H1 (cell line): Measurements from ENCODE around the gene BCAS1. TPM values are rescaled to one million over a fixed set of nuclear protein-coding genes. Genes with fewer than 3 reads are reported as not detected.
A peak's percentile ranks its signal among the peaks of the same experiment; 100 is the strongest.

ENCODE experiments used
- ASH2L ChIP-seq: fragments of 200-600, 300-600 bp; sonication (generic); IDR thresholded peaks from one replicate; pipeline ENCODE4 v1.7.1; 2017; ENCODE audit warnings: low read length
- BCL11A ChIP-seq, 2 experiments: IDR thresholded peaks; one replicate each; pipeline ENCODE4 v1.6.1; 2011; ENCODE audit warnings: low read depth in 2 of 2, low read length in 2 of 2, mild to moderate bottlenecking in 2 of 2
- CBX5 ChIP-seq: fragments of 300-800, 300-1000 bp; sonication (generic); IDR thresholded peaks from 2 replicates; pipeline ENCODE4 v1.7.1; 2016; ENCODE audit warnings: antibody characterized with exemption, low read length, low read depth
- CBX8 ChIP-seq: fragments of 300-800, 300-1000 bp; sonication (generic); IDR thresholded peaks from 2 replicates; pipeline ENCODE4 v1.7.1; 2016; ENCODE audit warnings: low read depth, low read length, borderline replicate concordance
- CEBPB ChIP-seq: IDR thresholded peaks from 2 replicates; pipeline ENCODE4 v1.6.1; 2012; ENCODE audit warnings: low read depth, low read length
- CHD1 ChIP-seq: IDR thresholded peaks from 2 replicates; pipeline ENCODE4 v1.6.1; 2012; ENCODE audit warnings: low read depth, low read length, improper control_type of control experiment
- CHD2 ChIP-seq: IDR thresholded peaks from 2 replicates; pipeline ENCODE4 v1.6.1; 2012; ENCODE audit warnings: low read length, improper control_type of control experiment
- CREB1 ChIP-seq: IDR thresholded peaks from 2 replicates; pipeline ENCODE4 v1.6.1; 2012; ENCODE audit warnings: inconsistent platforms
- CTBP2 ChIP-seq: IDR thresholded peaks from 2 replicates; pipeline ENCODE4 v1.7.0; 2011; ENCODE audit warnings: borderline replicate concordance, mild to moderate bottlenecking, moderate library complexity, mixed read lengths, low read length; ENCODE audit not compliant: insufficient read depth, insufficient read length
- EZH2 ChIP-seq: fragments of 200-600 bp; sonication (generic); IDR thresholded peaks from 2 replicates; pipeline ENCODE4 v1.7.1; 2012; ENCODE audit warnings: low read depth, mild to moderate bottlenecking, moderate library complexity, low read length, inconsistent platforms; ENCODE audit not compliant: severe bottlenecking
- HDAC2 ChIP-seq, 2 experiments: fragments of 300-600 bp in 1 of 2; sonication (generic) in 1 of 2; IDR thresholded peaks; 2 replicates each; pipeline ENCODE4 v1.6.1; 2011 to 2012; ENCODE audit warnings: low read depth in 2 of 2, low read length in 2 of 2, mild to moderate bottlenecking in 2 of 2, moderate library complexity in 2 of 2, borderline replicate concordance in 1 of 2, inconsistent platforms in 1 of 2
- HDAC6 ChIP-seq: IDR thresholded peaks from one replicate; pipeline ENCODE4 v1.7.1; 2012; ENCODE audit warnings: low read depth, mild to moderate bottlenecking, inconsistent platforms, low read length, moderate library complexity
- JUND ChIP-seq: IDR thresholded peaks from 2 replicates; pipeline ENCODE4 v1.6.1; 2011; ENCODE audit warnings: mild to moderate bottlenecking, improper control_type of control experiment, low read length
- KDM1A ChIP-seq: fragments of 200-600, 300-600 bp; sonication (generic); IDR thresholded peaks from 2 replicates; pipeline ENCODE4 v1.7.1; 2016; ENCODE audit warnings: mild to moderate bottlenecking, low read length, borderline replicate concordance
- KDM5A ChIP-seq: fragments of 200-600 bp; IDR thresholded peaks from 2 replicates; pipeline ENCODE4 v1.7.1; 2012; ENCODE audit warnings: mild to moderate bottlenecking, low read length, inconsistent platforms, mixed read lengths
- NANOG ChIP-seq: IDR thresholded peaks from 2 replicates; pipeline ENCODE4 v1.6.1; 2011; ENCODE audit warnings: low read length, low read depth, mild to moderate bottlenecking, inconsistent platforms; ENCODE audit not compliant: insufficient read depth, poor library complexity, severe bottlenecking
- POLR2A ChIP-seq, 2 experiments: IDR thresholded peaks; 1 replicate in 1 of 2; 2 replicates in 1 of 2; pipeline ENCODE4 v1.6.1; 2011; ENCODE audit warnings: low read depth in 2 of 2, low read length in 2 of 2, mild to moderate bottlenecking in 2 of 2; ENCODE audit errors: control extremely low read depth in 1 of 2
- POLR2AphosphoS5 ChIP-seq: IDR thresholded peaks from 2 replicates; pipeline ENCODE4 v1.6.1; 2011; ENCODE audit warnings: low read depth, low read length
- POU5F1 ChIP-seq: IDR thresholded peaks from 2 replicates; pipeline ENCODE4 v1.6.1; 2011; ENCODE audit warnings: low read depth, mild to moderate bottlenecking, low read length, moderate library complexity
- RBBP5 ChIP-seq: IDR thresholded peaks from 2 replicates; pipeline ENCODE4 v1.7.1; 2012; ENCODE audit warnings: low read depth, mild to moderate bottlenecking, inconsistent platforms, low read length, moderate library complexity, borderline replicate concordance
- RFX5 ChIP-seq: IDR thresholded peaks from 2 replicates; pipeline ENCODE4 v1.6.1; 2011; ENCODE audit warnings: low read depth, low read length, improper control_type of control experiment, borderline replicate concordance
- SAP30 ChIP-seq: fragments of 300-600 bp; sonication (generic); IDR thresholded peaks from 2 replicates; pipeline ENCODE4 v1.7.1; 2012; ENCODE audit warnings: low read length, moderate library complexity, mild to moderate bottlenecking, inconsistent platforms; ENCODE audit not compliant: insufficient read depth, insufficient replicate concordance
- SIX5 ChIP-seq: IDR thresholded peaks from 2 replicates; pipeline ENCODE4 v1.6.1; 2011; ENCODE audit warnings: mild to moderate bottlenecking, low read depth, low read length
- SP4 ChIP-seq: IDR thresholded peaks from 2 replicates; pipeline ENCODE4 v1.6.1; 2012; ENCODE audit warnings: low read length, inconsistent platforms
- TAF7 ChIP-seq: optimal IDR thresholded peaks from 2 replicates; pipeline ENCODE3; 2011; ENCODE audit warnings: low read depth, mild to moderate bottlenecking, inconsistent platforms, low read length, moderate library complexity, borderline replicate concordance
- TCF12 ChIP-seq: IDR thresholded peaks from 2 replicates; pipeline ENCODE4 v1.6.1; 2011; ENCODE audit warnings: low read depth, mild to moderate bottlenecking, low read length
- TEAD4 ChIP-seq: IDR thresholded peaks from 2 replicates; pipeline ENCODE4 v1.6.1; 2012; ENCODE audit warnings: low read depth, low read length, inconsistent platforms, mixed read lengths
- YY1 ChIP-seq: IDR thresholded peaks from 2 replicates; pipeline ENCODE4 v1.6.1; 2011; ENCODE audit warnings: low read depth, mild to moderate bottlenecking, low read length
- polyA plus RNA-seq, 7 experiments: library from polyadenylated mRNA; depleted of rRNA in 3 of 7; stranded (reverse) in 5 of 7; unstranded in 2 of 7; fragments of >200 nt in 5 of 7; fragments of 200-250 nt in 2 of 7; gene quantifications; 1 replicate in 5 of 7; 2 replicates in 1 of 7; 4 replicates in 1 of 7; pipeline versions ENCODE4 v1.2.1 to v1.2.3, GENCODE V29; 2011 to 2013; ENCODE audit warnings: missing spikeins in 2 of 7, mixed read lengths in 2 of 7
- total RNA-seq: library from RNA; stranded (reverse); fragmentation: NEBNext Ultra II Directional; extraction: Animal tissue kit (Norgen Biotek cat#: 25700); gene quantifications from 2 replicates; pipeline ENCODE4 v1.2.1, GENCODE V29; 2021

Gene BCAS1
- total and polyA plus RNA-seq, 2 of the 8 experiments (the other 6 are each of a cell fraction or from before 2014, with no cell fraction given), result 0.06 to 0.19 TPM

DNA sequence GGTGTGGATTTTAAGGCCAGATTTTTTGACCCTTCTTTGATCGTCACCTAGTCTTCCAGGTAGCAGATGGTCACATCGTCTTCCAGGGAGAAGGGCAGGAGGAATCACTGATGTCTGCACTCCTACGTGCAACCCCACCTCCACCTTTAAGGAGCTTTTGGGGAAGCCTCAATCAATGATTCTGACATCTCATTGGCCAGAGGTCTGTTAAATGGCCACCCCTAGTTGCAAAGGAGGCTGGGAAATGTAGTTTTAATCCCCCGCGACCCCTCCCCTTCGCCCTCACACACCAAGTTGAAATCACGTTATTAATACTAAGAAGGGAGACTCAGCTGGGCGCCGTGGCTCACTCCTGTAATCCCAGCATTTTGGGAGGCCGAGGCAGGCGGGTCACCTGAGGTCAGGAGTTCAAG, 151.4 kb downstream of the BCAS1 start (continued):
- TF ChIP-seq HDAC6 (no peak), HDAC2 (IDR thresholded peaks at IDR 0.05; ENCODE audit: borderline replicate concordance in 1 of 2, low read depth in 2 of 2, low read length in 2 of 2) (no peak), POLR2A (IDR thresholded peaks at IDR 0.05; ENCODE audit: control extremely low read depth in 1 of 2, low read depth in 2 of 2, low read length in 2 of 2) (peak in 1 of 2 experiments; percentile 65; a peak in 2 of 3 replicates), BCL11A (IDR thresholded peaks at IDR 0.05; ENCODE audit: low read depth in 2 of 2, low read length in 2 of 2) (no peak), EZH2 (no peak), YY1 (peak; percentile 96), TAF7 (peak; percentile 11), CBX8 (no peak), POU5F1 (no peak), CEBPB (no peak), TEAD4 (no peak), CHD2 (no peak), CHD1 (no peak), CTBP2 (no peak), CREB1 (peak; percentile 43; the same call in 1 of the 2 replicates), KDM5A (no peak), RFX5 (no peak), JUND (no peak), KDM1A (no peak), ASH2L (peak; percentile 36), TCF12 (no peak), SP4 (no peak), SAP30 (no peak), NANOG (no peak), CBX5 (no peak), RBBP5 (no peak), POLR2AphosphoS5 (peak; percentile 78), SIX5 (peak; percentile 88)
